DMS153 treated with DMSO at 0.1 percent for 48 hours (cell line): Measurements from ENCODE around the gene PHF21A.
"Not testable (repeated sequence)": the region's sequence is repeated elsewhere in the genome, so short reads cannot be mapped to it uniquely, and the experiment has no call there.

Experiments used
- DNase-seq: peaks from one replicate; lab custom pipeline; 2025; ENCODE audit not compliant: unreplicated experiment; lab: John Stamatoyannopoulos, UW

Gene PHF21A

GRCh38 chr11:46120346-46121300, 631 bp downstream of the PHF21A start:
- peak; percentile 74 for DNase-seq

- no peak for DNase-seq
Measured at GRCh38 chr11:46119352-46120216, 1.7 kb downstream of the PHF21A start.

GRCh38 chr11:46118702-46119351, 2.4 kb downstream of the PHF21A start:
- DNase-seq = no peak

- no peak for DNase-seq
Measured at GRCh38 chr11:46117842-46118241, 3.4 kb downstream of the PHF21A start.

- not testable (repeated sequence) for DNase-seq
Measured at GRCh38 chr11:46116712-46117037, 4.6 kb downstream of the PHF21A start.

GRCh38 chr11:46116007-46116711, 5.1 kb downstream of the PHF21A start:
- DNase-seq = no peak

- no peak for DNase-seq
Measured at GRCh38 chr11:46114961-46115360, 6.3 kb downstream of the PHF21A start.

GRCh38 chr11:46114378-46114777, 6.9 kb downstream of the PHF21A start:
- no peak for DNase-seq

GRCh38 chr11:46112961-46113607, 8.2 kb downstream of the PHF21A start:
- peak; percentile 20 for DNase-seq

GRCh38 chr11:46108751-46109150, 12.5 kb downstream of the PHF21A start:
- DNase-seq = no peak

GRCh38 chr11:46107780-46108179, 13.5 kb downstream of the PHF21A start:
- DNase-seq = no peak

GRCh38 chr11:46107408-46107718, 13.9 kb downstream of the PHF21A start:
- DNase-seq = no peak

- DNase-seq = no peak
Measured at GRCh38 chr11:46106530-46107407, 14.5 kb downstream of the PHF21A start.

GRCh38 chr11:46105926-46106325, 15.3 kb downstream of the PHF21A start:
- no peak for DNase-seq

GRCh38 chr11:46105134-46105628, 16.1 kb downstream of the PHF21A start:
- no peak for DNase-seq

- no peak for DNase-seq
Measured at GRCh38 chr11:46102843-46103242, 18.4 kb downstream of the PHF21A start.

- DNase-seq = no peak
Measured at GRCh38 chr11:46100670-46101069, 20.6 kb downstream of the PHF21A start.

- no peak for DNase-seq
Measured at GRCh38 chr11:46099963-46100316, 21.3 kb downstream of the PHF21A start.

- no peak for DNase-seq
Measured at GRCh38 chr11:46090375-46090774, 30.9 kb downstream of the PHF21A start.
